Activated B cell treated with CpG ODN at 0.5 μM for 24 hours (primary cell): Measurements from ENCODE around the gene CACNB1. TPM values are rescaled to one million over a fixed set of nuclear protein-coding genes. Genes with fewer than 3 reads are reported as not detected.

ENCODE experiments used
- ATAC-seq: fragments of 200-7000 bp; cut with Tn5 transposase; one replicate; pipeline ENCODE4 v1.10.0; 2021; ENCODE audit warnings: low read depth, mild to moderate bottlenecking, moderate library complexity
- CTCF ChIA-PET: fragments of 350-600 bp; sonication (Branson Sonifier 250); formaldehyde crosslinking; loops from one replicate; lab custom pipeline; 2021; ENCODE audit warnings: antibody characterized with exemption; lab: Charles Lee
- POLR2A ChIA-PET: fragments of 350-600 bp; sonication (Branson Sonifier 250); formaldehyde crosslinking; loops from one replicate; lab custom pipeline; 2021; ENCODE audit warnings: antibody characterized with exemption; lab: Charles Lee
- DNase-seq: peaks from one replicate; pipeline ENCODE4 v3.0.0; 2022
- H3K27ac Mint-ChIP-seq: one replicate; pipeline ENCODE4 v1.8.0; 2020; ENCODE audit warnings: mixed read lengths
- H3K27me3 Mint-ChIP-seq: one replicate; pipeline ENCODE4 v1.8.0; 2021; ENCODE audit warnings: mixed read lengths
- H3K36me3 Mint-ChIP-seq: one replicate; pipeline ENCODE4 v1.8.0; 2021; ENCODE audit warnings: low read depth, mixed read lengths
- H3K4me1 Mint-ChIP-seq: one replicate; pipeline ENCODE4 v1.8.0; 2021; ENCODE audit warnings: mixed read lengths
- H3K4me3 Mint-ChIP-seq: one replicate; pipeline ENCODE4 v1.8.0; 2020; ENCODE audit warnings: mild to moderate bottlenecking, mixed read lengths
- H3K9me3 Mint-ChIP-seq: one replicate; pipeline ENCODE4 v1.8.0; 2020; ENCODE audit warnings: mixed read lengths
- CTCF ChIP-seq: fragments of 200-600 bp; IDR thresholded peaks from one replicate; pipeline ENCODE4 v1.8.0; 2022; ENCODE audit warnings: antibody characterized with exemption, mild to moderate bottlenecking
- intact Hi-C: fragments of 100-400 bp; cut with micrococcal nuclease; formaldehyde crosslinking; loops from one replicate; pipeline ENCODE4 v1.15.1; 2024
- total RNA-seq: library from RNA; stranded (reverse); gene quantifications from 2 replicates; pipeline ENCODE4 v1.2.3, GENCODE V29; 2022

CACNB1 gene
- total RNA-seq, 1 donor from 2014 or later: 5.7 TPM

- DNase-seq: no peak
- H3K27me3 Mint-ChIP-seq: peaks cover 34% of the 10 kb centered on the region
- peak overlapping the region; percentile 49 for H3K4me3 Mint-ChIP-seq
- intact Hi-C loops: loop anchor here (1.0 to 2.0 kb wide), 3 partner anchors 25 to 79 kb away; no protein-coding TSS in a partner anchor
- peaks cover 9% of the 10 kb centered on the region for H3K4me1 Mint-ChIP-seq
- ATAC-seq: peak; percentile 90
- no peaks in the 10 kb centered on the region for H3K36me3 Mint-ChIP-seq
- CTCF ChIA-PET: interaction anchor here (0.8 to 13.1 kb wide), 14 partner anchors 9 to 249 kb away, joined by 3 to 151 read pairs (median 6); partner anchors contain the start of genes ARL5C and RPL19
- POLR2A ChIA-PET: interaction anchor here (0.8 to 2.6 kb wide), 7 partner anchors 14 to 78 kb away, joined by 3 to 19 read pairs (median 9); partner anchors contain the start of gene RPL19
- no peak for TF ChIP-seq CTCF
- H3K27ac Mint-ChIP-seq: no peak overlapping the region
- no peaks in the 10 kb centered on the region for H3K9me3 Mint-ChIP-seq
Measured at GRCh38 chr17:39231591-39232551, 34.4 kb upstream of the CACNB1 start.

- DNase-seq: no peak
- no peak for ATAC-seq
- intact Hi-C loops: no loop called here
- no peaks in the 10 kb centered on the region for H3K9me3 Mint-ChIP-seq
- TF ChIP-seq CTCF: no peak
- no peaks in the 10 kb centered on the region for H3K36me3 Mint-ChIP-seq
- CTCF ChIA-PET: interaction anchor here (0.9 to 13.1 kb wide), 6 partner anchors 13 to 248 kb away, joined by 3 to 151 read pairs (median 10); no protein-coding TSS in a partner anchor
- peaks cover 36% of the 10 kb centered on the region for H3K27me3 Mint-ChIP-seq
- no peak overlapping the region for H3K4me3 Mint-ChIP-seq
- H3K4me1 Mint-ChIP-seq: peaks cover 11% of the 10 kb centered on the region
- no peak overlapping the region for H3K27ac Mint-ChIP-seq
- POLR2A ChIA-PET: interaction anchor here (0.8 to 2.6 kb wide), 5 partner anchors 14 to 77 kb away, joined by 3 to 19 read pairs (median 9); partner anchors contain the start of gene RPL19
Measured at GRCh38 chr17:39231091-39231561, 33.7 kb upstream of the CACNB1 start.

- peaks cover 39% of the 10 kb centered on the region for H3K27me3 Mint-ChIP-seq
Measured at GRCh38 chr17:39230361-39230760, 32.9 kb upstream of the CACNB1 start.

GRCh38 chr17:39229274-39229913, 31.9 kb upstream of the CACNB1 start:
- intact Hi-C loops: no loop called here
- no peak overlapping the region for H3K27ac Mint-ChIP-seq
- CTCF ChIA-PET: no interaction called here
- H3K4me1 Mint-ChIP-seq: peaks cover 17% of the 10 kb centered on the region
- peaks cover 40% of the 10 kb centered on the region for H3K27me3 Mint-ChIP-seq
- TF ChIP-seq CTCF: no peak
- POLR2A ChIA-PET: no interaction called here
- no peak for DNase-seq
- no peak overlapping the region for H3K4me3 Mint-ChIP-seq
- H3K9me3 Mint-ChIP-seq: no peaks in the 10 kb centered on the region
- no peak for ATAC-seq
- H3K36me3 Mint-ChIP-seq: no peaks in the 10 kb centered on the region

More at GRCh38 chr17:39230361-39230760, 32.9 kb upstream of the CACNB1 start:
- H3K4me3 Mint-ChIP-seq: no peak overlapping the region
- H3K36me3 Mint-ChIP-seq: no peaks in the 10 kb centered on the region
- CTCF ChIA-PET: interaction anchor here (0.9 to 13.1 kb wide), 4 partner anchors 14 to 247 kb away, joined by 4 to 151 read pairs (median 22); no protein-coding TSS in a partner anchor
- intact Hi-C loops: no loop called here
- no peak for ATAC-seq
- no peak for TF ChIP-seq CTCF
- no peaks in the 10 kb centered on the region for H3K9me3 Mint-ChIP-seq
- peaks cover 15% of the 10 kb centered on the region for H3K4me1 Mint-ChIP-seq
- no peak for DNase-seq
- H3K27ac Mint-ChIP-seq: no peak overlapping the region
- POLR2A ChIA-PET: interaction anchor here (2.6 kb wide), 2 partner anchors 24 to 30 kb away, joined by 11 to 19 read pairs; partner anchors contain the start of gene RPL19
